ENCODE results near the gene SRBD1.
"Not testable (repeated sequence)": the region's sequence is repeated elsewhere in the genome, so short reads cannot be mapped to it uniquely, and the experiment has no call there.

Gene SRBD1

GRCh38 chr2:45432406-45432805, 178.7 kb downstream of the SRBD1 start:
- no peak for DNase-seq (ENCODE audit: low read depth in 2 of 2)

- DNase-seq (ENCODE audit: low read depth in 2 of 2) = not testable (repeated sequence)
Observed at GRCh38 chr2:45426025-45426424, 185.0 kb downstream of the SRBD1 start.

GRCh38 chr2:45422921-45423320, 188.1 kb downstream of the SRBD1 start:
- no peak for DNase-seq (ENCODE audit: low read depth in 2 of 2)

- DNase-seq (ENCODE audit: low read depth in 2 of 2) = no peak
Observed at GRCh38 chr2:45418532-45418931, 192.5 kb downstream of the SRBD1 start.

- DNase-seq (ENCODE audit: low read depth in 2 of 2) = no peak
Observed at GRCh38 chr2:45415534-45416123, 195.4 kb downstream of the SRBD1 start.

GRCh38 chr2:45412754-45413379, 198.2 kb downstream of the SRBD1 start:
- DNase-seq (ENCODE audit: low read depth in 2 of 2) = no peak

DNA sequence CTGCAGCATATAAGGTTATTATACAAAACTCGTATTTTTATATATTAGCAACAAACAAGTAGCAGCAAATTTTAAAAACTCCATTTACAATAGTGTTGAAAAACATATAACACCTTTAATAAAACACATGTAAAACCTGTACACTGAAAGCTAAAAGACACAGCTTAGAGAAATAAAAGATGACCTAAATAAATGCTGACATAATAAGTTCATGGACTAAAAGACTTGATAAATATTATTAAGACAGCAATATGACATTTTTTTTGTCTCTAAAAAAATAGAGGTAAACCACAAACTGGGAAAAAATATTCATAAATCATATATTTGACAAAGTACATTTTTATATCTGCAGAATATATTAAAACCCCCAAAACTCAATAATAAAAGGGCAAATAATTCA, 201.4 kb downstream of the SRBD1 start:
- no peak for DNase-seq (ENCODE audit: low read depth in 2 of 2)

GRCh38 chr2:45406621-45407020, 204.4 kb downstream of the SRBD1 start:
- no peak for DNase-seq (ENCODE audit: low read depth in 2 of 2)

- DNase-seq (ENCODE audit: low read depth in 2 of 2) = no peak
Observed at GRCh38 chr2:45404807-45405297, 206.2 kb downstream of the SRBD1 start.

DNA sequence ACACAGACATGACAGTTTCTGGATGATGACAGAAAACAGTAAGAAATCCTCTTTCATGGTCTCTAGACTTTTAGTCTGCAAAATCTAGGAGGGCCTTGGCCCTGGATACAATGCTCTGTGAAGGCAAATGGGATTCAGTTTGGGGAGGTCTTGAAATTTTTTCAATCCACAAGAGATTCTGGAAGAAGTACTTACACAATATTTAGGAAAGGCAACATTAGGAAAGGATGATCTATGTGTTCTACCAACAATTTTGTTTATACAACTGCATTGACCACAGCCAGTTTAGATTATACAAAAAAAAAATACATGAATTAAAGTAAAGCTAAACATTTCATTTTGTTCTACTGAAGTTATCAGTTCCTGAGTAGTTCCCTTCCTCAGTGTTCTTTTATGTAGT, 208.0 kb downstream of the SRBD1 start:
- no peak for DNase-seq (ENCODE audit: low read depth in 2 of 2)

GRCh38 chr2:45401431-45401922, 209.6 kb downstream of the SRBD1 start:
- DNase-seq (ENCODE audit: low read depth in 2 of 2) = no peak

- DNase-seq (ENCODE audit: low read depth in 2 of 2) = no peak
Observed at GRCh38 chr2:45399040-45399784, 211.9 kb downstream of the SRBD1 start.

GRCh38 chr2:45397292-45397691, 213.8 kb downstream of the SRBD1 start:
- DNase-seq (ENCODE audit: low read depth in 2 of 2) = no peak

- DNase-seq (ENCODE audit: low read depth in 2 of 2) = no peak
Observed at GRCh38 chr2:45396671-45397070, 214.4 kb downstream of the SRBD1 start.

DNA sequence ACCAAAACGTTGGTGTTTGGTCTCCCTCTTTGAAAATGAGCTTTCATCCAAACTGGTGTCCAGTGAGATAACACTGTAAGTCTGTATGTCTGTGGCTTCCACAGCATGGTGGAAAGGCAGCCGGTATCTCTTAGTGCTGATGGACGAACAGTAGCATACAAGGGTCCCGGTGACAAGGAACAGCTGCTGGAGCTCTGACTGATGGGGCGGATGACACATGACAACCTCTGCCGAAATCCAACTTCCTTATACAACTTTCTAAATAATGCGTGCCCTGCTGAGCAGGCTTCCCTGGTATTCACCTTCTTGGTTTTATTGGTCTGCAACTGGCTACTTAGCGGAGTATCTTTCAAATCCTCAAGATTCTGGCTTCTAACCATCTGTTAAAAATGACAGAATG, 216.2 kb downstream of the SRBD1 start:
- no peak for DNase-seq (ENCODE audit: low read depth in 2 of 2)

- no peak for DNase-seq (ENCODE audit: low read depth in 2 of 2)
Observed at GRCh38 chr2:45394216-45394615, 216.9 kb downstream of the SRBD1 start.

- no peak for DNase-seq (ENCODE audit: low read depth in 2 of 2)
Observed at GRCh38 chr2:45391866-45392265, 219.2 kb downstream of the SRBD1 start.

DNA sequence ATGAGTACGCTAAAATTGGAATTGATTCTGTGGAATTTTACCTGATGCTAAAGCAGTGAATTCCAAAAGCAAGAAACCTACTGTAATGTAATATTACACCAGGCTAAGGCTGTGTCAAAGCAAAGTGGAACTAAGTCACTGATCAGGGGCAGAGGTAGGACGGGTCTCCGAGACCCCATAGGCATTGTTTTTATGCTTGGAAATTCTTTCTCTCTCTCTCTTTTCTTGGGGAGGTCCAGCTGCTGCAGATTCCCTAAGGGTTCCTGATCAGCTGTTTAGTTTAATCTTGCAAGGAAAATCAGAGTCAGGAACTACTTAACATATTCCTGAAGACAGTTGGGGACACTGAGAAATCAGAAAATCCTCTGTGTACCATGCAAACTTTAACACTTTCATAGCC, 220.2 kb downstream of the SRBD1 start:
- no peak for DNase-seq (ENCODE audit: low read depth in 2 of 2)

GRCh38 chr2:45390441-45390840, 220.6 kb downstream of the SRBD1 start:
- DNase-seq (ENCODE audit: low read depth in 2 of 2) = no peak

DNA sequence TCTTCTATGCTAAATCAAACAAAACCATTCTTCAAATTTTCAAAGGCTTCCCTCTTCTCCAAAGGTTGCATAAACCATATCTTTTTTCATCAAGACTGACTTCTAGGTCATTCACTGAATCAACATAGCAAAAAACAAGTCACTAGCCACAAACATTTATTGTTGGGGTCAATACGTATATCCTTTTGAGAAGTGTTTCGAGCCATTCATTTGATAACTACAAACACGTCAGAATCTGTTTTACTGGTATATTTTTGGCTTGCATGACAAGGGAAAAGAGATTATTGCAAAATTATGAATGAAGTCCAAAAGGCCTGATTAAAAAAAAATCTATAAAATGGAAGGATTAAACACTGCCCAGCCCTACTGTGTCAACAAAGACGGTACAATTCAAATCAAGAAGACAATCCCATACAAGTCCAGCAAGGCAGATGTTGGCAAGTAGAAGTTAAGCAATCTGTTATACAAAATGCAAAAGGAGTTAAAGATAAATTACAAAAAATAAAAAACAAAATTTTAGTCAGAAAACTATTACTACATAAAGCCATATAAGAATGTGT, 222.4 kb downstream of the SRBD1 start:
- no peak for DNase-seq (ENCODE audit: low read depth in 2 of 2)

DNA sequence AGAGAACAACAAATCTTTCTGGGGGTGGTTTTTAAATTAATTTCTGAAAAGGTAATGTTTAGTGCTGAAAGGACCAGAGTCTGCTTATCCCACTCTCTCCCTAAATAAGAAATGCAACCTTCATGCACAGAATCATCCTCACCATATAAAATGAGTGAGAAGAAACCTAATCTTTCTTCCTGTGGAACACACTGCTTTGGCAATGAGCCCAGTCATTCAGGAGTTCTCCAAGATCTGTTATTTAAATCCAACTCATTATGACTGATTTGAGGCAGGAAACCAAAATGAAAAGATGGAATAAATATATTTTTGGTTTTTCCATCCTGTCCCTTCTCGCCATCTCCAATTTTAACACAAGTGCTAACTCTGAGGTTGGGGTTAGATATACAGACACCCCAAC, 228.3 kb downstream of the SRBD1 start:
- no peak for DNase-seq (ENCODE audit: low read depth in 2 of 2)

GRCh38 chr2:45380131-45380836, 230.8 kb downstream of the SRBD1 start:
- DNase-seq (ENCODE audit: low read depth in 2 of 2) = no peak
